ENCODE results near the gene HERC2. TPM values are rescaled to one million over a fixed set of nuclear protein-coding genes. Genes with fewer than 3 reads are reported as not detected.

The HERC2 gene
- total and polyA plus RNA-seq, 2 of the 8 experiments (the other 6 are each of a cell fraction or from before 2014, with no cell fraction given): 83.0 to 88.7 TPM

DNA sequence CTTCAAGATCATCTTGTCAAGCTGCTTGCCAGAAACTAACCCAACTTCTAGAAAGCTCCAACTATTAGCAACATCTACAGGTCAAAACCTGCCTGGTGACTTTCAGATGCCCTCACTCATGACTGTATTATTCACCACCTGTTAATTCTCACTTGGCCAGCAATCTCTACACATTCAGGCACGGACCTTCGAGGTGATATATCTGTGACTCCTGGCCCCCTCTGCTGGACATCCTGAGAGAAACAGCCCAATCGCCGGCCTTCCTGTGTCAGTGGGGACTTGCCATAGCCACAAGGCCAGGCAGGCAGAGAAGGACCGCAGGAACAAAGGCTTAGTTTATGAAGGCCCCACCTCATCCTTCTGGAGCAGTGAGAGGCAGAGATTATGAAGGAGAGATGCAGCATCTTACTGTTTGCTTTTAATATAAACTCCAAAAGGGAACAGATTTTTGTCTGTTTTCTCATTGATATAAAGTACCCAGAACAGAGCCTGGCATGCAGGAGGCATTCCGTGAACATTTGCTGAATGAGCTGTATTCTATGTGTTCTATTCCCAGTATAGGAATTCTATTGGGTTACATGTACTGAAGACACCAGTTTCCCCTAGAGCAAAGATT is 198.5 kb downstream of the HERC2 start:
- H4K5ac ChIP-seq (ENCODE audit: insufficient read length, low read depth, low read length): no peak overlapping the region
- no peak overlapping the region for H3K4me2 ChIP-seq (ENCODE audit: insufficient read depth in 1 of 2, low read depth in 2 of 2, low read length in 2 of 2)
- H3K4me3 ChIP-seq (ENCODE audit: extremely low read depth in 1 of 4, insufficient read depth in 2 of 4, low read depth in 3 of 4, low read length in 4 of 4): no peak overlapping the region
- H4K8ac ChIP-seq (ENCODE audit: extremely low read depth, insufficient read depth, low read length): no peak overlapping the region
- no peak overlapping the region for H2BK15ac ChIP-seq (ENCODE audit: low read length)
- no peaks in the 10 kb centered on the region for H3K9me3 ChIP-seq (ENCODE audit: insufficient read depth in 2 of 2, low read depth in 1 of 2, low read length in 1 of 2)
- H3K9ac ChIP-seq (replicated peaks in 1 of 4; ENCODE audit: extremely low read depth in 1 of 4, low read depth in 3 of 4, low read length in 3 of 4): no peak overlapping the region
- H2BK20ac ChIP-seq (ENCODE audit: low read length): no peak overlapping the region
- 0 out of 2 replicates have a peak, but pooled peaks cover 1% of the 10 kb centered on the region for H3K23me2 ChIP-seq (ENCODE audit: low read depth, low read length)
- FAIRE-seq (peak; percentile 63), DNase-seq (ENCODE audit: low read depth in 1 of 2, low spot score in 2 of 2) (peak; percentile 29 to 85)
- H3K4ac ChIP-seq (replicated peaks; ENCODE audit: insufficient read length, low read depth, low read length): no peak overlapping the region
- H3K36me3 ChIP-seq (ENCODE audit: control insufficient read depth in 2 of 4, insufficient read depth in 4 of 4, low read length in 3 of 4): peaks cover 10 to 31% (median 23%) of the 10 kb centered on the region in 4 experiments; a peak in 7 of 8 replicates
- H2BK5ac ChIP-seq (ENCODE audit: low read depth, low read length): no peak overlapping the region
- H3K79me1 ChIP-seq (ENCODE audit: low read depth, low read length): peaks cover 2% of the 10 kb centered on the region; the same call in 1 of the 2 replicates
- CTCF ChIA-PET (ENCODE audit: partially characterized antibody): interaction anchor here (0.7 to 4.8 kb wide), 7 partner anchors 8 to 93 kb away, joined by 3 to 52 read pairs (median 3); partner anchors contain the start of gene OCA2
- H3K27ac ChIP-seq (ENCODE audit: low read depth, low read length): no peak overlapping the region
- H3K56ac ChIP-seq (replicated peaks; ENCODE audit: insufficient read length, low read depth, low read length): no peak overlapping the region
- H4K91ac ChIP-seq (replicated peaks; ENCODE audit: insufficient read length, low read length): no peak overlapping the region
- H3K79me2 ChIP-seq (ENCODE audit: control insufficient read depth in 1 of 2, insufficient read depth in 2 of 2, low read length in 2 of 2): no peaks in the 10 kb centered on the region
- peaks cover 6 to 7% of the 10 kb centered on the region in 2 experiments for H4K20me1 ChIP-seq (replicated peaks in 1 of 2; ENCODE audit: control insufficient read depth in 1 of 2, insufficient read depth in 2 of 2, low read length in 2 of 2)
- H3K4me1 ChIP-seq (replicated peaks in 1 of 4; ENCODE audit: control insufficient read depth in 3 of 4, insufficient read depth in 4 of 4, low read length in 3 of 4): no peaks in the 10 kb centered on the region
- no peak overlapping the region for H3K14ac ChIP-seq (ENCODE audit: insufficient read length)
- no peak overlapping the region for H2AK5ac ChIP-seq (ENCODE audit: low read depth, low read length)
- WGBS, 2 experiments (ENCODE audit: extremely low coverage in 1 of 2, insufficient coverage in 1 of 2, insufficient read length in 1 of 2, insufficient replicate concordance in 2 of 2, low coverage in 1 of 2, low lambda C conversion rate in 2 of 2, missing lambda C conversion rate in 1 of 2): 61% methylated on average over 6 of the region's 6 CpGs; no CpG with 5 or more reads in 1 of the 2 experiments
- H2BK120ac ChIP-seq (replicated peaks; ENCODE audit: low read depth, low read length): no peak overlapping the region
- H2AFZ ChIP-seq (ENCODE audit: low read length): no peak overlapping the region
- H2BK12ac ChIP-seq (ENCODE audit: low read depth, low read length): no peak overlapping the region
- TF ChIP-seq KDM5A (IDR thresholded peaks at IDR 0.05; ENCODE audit: low read length): no peak
- TF ChIP-seq CTCF (IDR thresholded peaks at IDR 0.05; ENCODE audit: control extremely low read depth in 1 of 3, insufficient read depth in 1 of 3, low read depth in 1 of 3, low read length in 3 of 3): peak; percentile 71 to 81 (median 76)
- TF ChIP-seq RAD21 (IDR thresholded peaks at IDR 0.05 in 1 of 2, conservative IDR thresholded peaks at IDR 0.05 in 1 of 2; ENCODE audit: low read depth in 2 of 2, low read length in 2 of 2): peak; percentile 64 to 75
- H3K27me3 ChIP-seq (replicated peaks in 1 of 4; ENCODE audit: control insufficient read depth in 3 of 4, extremely low read depth in 1 of 4, insufficient read depth in 3 of 4, low read length in 3 of 4): no peaks in the 10 kb centered on the region
- H3K18ac ChIP-seq (ENCODE audit: extremely low read depth, low read length): no peak overlapping the region
- no peak overlapping the region for H3K23ac ChIP-seq (ENCODE audit: insufficient read length)
- POLR2A ChIA-PET (ENCODE audit: partially characterized antibody): no interaction called here
